Muscle of arm (tissue), 12 donors: ENCODE measurements around the gene SFR1. TPM values are rescaled to one million over a fixed set of nuclear protein-coding genes. Genes with fewer than 3 reads are reported as not detected.

Source experiments
- DNase-seq: peaks from one replicate; pipeline ENCODE4 v3.0.0-alpha.2; 2013
- polyA plus RNA-seq, 12 donors: library from polyadenylated mRNA; unstranded; fragments of 120-200 nt; gene quantifications; one replicate each; pipeline ENCODE4 v1.2.1, GENCODE V29; 2013; ENCODE audit not compliant: insufficient read length in 12 of 12

Gene SFR1
- polyA plus RNA-seq, 12 donors = 5.4 to 8.1 (median 7.0) TPM; not detected in 1

DNA sequence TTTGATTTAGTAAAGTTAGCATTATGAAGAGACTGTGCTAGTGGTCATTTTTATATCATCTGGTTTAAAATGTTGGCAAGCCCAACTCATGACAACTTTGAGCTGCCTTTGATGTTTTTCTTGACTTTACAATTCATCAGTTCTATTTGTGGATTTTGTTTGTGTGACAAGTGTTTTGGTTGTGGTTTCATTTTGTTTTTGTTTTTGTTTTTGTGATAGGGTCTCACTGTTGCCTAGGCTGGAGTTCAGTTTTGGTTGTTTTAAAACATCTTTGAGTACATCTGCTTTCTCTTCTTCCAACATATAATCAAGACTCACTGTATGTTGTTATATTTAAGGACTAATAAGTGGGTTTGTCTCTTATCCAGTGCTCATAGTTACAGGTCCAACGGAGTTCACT, 17.6 kb upstream of the SFR1 start:
- DNase-seq = no peak

DNA sequence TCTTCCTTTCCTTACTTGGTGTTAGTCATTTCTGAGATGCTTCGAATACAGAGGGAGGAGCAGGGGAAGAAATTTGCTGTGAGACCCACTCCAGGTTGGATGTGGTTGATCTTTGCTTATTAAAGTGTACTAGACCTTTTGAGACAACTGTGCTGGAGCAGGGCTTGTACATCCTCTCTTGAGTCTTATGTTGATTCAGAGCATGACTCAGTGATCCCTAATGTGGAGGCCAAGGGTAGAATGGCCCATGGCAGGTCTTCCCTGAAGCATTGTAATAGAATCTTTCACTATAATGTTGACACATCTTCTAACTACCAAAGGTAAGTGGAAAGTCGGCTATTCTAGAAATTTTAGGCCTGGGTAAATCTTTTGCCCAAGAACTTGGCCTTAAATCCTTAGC, 17.0 kb upstream of the SFR1 start:
- no peak for DNase-seq

- DNase-seq = no peak
Observed at GRCh38 chr10:104109908-104110662, 11.9 kb upstream of the SFR1 start.

DNA sequence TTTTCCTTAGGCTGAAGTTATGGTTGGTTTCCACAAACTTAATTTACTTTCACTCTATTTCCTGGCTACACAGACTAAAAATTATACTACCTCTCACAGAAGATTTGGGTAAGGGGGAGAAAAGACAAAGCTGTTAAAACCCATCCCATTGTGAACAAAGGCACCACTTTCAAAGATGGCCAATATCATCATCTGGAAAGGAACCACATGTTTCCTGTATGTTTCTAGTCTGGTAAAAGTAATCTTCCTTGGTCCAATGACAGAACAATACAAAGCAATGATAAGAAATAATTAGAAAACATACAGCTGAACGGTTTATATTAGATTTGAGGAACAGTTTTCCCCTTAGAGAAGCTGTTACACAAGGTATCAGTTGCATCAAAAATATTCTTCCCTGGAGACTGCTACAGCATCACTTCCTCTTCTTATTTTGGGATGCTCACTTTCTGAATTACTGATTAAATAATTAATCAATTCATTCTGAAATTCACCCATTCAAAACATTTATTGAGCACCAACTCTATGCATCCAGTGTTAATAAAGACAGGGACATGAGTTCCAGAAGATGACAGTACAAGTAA, 8.5 kb upstream of the SFR1 start:
- no peak for DNase-seq

DNA sequence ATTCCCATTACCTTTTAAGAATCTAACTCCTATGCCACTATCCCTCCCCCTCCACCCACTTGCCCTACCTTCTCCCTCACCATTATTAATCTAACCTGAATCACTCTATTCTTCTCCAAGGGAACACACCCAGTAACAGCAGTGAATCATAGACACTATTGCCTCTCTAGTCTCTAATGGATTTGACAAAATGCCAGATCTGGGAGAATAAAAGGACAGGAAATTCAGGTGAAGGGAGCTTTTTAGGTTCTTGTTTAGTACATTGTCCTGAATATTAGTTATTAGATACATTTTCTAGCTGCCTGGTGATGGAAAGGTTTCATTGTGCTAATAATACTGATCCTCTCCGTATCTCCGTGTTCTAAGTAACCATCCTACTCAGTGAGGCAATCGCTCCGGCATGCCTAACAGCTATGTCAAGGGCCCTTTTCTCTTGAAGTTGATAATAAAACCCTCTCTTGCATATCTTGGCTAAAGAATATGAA, 4.1 kb upstream of the SFR1 start:
- no peak for DNase-seq

- DNase-seq = no peak
Observed at GRCh38 chr10:104119996-104120395, 2.0 kb upstream of the SFR1 start.

GRCh38 chr10:104120512-104120902, 1.5 kb upstream of the SFR1 start:
- DNase-seq = peak; percentile 4

DNA sequence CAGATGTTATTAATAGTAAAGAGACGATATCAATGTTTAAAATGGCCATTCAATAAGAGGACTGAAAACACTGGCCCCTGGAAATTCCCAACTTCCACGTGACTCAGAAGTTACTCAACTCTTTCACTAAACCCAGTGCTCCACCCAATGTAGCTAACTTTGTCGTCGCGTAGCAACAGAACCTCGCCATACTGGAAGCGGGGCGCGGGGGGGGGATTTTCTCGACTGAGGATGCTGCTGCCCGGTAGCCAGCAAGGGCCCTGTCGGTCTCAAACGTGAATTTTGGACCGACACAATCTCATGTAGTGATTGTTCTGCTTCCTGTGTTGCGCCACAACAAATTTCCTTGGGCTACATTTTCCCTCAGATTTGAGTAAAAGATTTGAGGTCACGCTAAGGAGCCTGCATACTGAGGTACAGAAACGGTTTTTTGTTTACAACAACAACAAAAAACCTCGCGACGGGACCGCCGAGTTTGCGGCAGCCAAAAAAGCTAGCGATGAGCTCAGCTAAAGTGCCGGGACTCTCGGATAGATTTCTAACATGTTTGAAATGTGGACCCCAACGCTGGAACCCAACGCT, 977 bp upstream of the SFR1 start:
- peak; percentile 88 for DNase-seq

GRCh38 chr10:104122225-104123107, 495 bp downstream of the SFR1 start:
- DNase-seq = no peak

GRCh38 chr10:104123397-104123796, 1.4 kb downstream of the SFR1 start:
- no peak for DNase-seq

GRCh38 chr10:104127411-104127810, 5.4 kb downstream of the SFR1 start:
- DNase-seq = no peak

- DNase-seq = no peak
Observed at GRCh38 chr10:104128214-104128613, 6.2 kb downstream of the SFR1 start.

DNA sequence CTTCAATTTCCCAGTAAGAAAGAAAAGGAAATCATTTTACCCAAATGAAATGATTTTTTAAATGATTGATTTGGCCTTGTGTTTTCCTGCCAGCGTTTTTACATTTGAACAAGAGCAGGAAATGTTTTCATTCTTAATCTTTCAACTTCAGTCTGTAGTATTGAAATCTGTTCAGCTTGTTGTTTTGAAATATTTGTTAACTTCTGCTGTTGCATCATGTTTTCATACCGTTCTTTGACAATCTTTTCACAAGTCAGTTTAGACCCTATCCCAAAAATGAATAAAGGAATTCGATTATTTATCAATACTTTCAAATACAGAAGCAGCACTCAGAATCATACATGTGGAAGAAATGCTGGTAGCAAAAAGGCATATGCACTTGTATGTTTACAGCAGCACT, 8.1 kb downstream of the SFR1 start:
- no peak for DNase-seq

DNA sequence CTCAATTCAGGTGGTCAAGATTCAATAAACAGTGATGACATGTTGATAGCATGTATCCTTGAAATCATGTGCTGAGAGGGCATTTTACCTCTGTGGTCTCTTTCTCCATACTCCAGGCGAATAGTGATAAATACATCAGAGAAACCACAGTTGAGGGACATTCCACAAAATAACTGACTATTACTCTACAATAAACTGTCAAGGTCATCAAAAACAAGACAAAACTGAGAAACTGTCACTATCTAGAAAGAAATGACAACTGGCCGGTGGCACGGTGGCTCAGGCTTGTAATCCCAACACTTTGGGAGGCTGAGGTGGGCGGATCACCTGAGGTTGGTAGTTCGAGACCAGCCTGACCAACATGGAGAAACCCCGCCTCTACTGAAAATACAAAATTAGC, 16.2 kb downstream of the SFR1 start:
- DNase-seq = no peak

GRCh38 chr10:104139221-104139620, 17.2 kb downstream of the SFR1 start:
- DNase-seq = no peak

- no peak for DNase-seq
Observed at GRCh38 chr10:104142081-104142480, 20.1 kb downstream of the SFR1 start.

DNA sequence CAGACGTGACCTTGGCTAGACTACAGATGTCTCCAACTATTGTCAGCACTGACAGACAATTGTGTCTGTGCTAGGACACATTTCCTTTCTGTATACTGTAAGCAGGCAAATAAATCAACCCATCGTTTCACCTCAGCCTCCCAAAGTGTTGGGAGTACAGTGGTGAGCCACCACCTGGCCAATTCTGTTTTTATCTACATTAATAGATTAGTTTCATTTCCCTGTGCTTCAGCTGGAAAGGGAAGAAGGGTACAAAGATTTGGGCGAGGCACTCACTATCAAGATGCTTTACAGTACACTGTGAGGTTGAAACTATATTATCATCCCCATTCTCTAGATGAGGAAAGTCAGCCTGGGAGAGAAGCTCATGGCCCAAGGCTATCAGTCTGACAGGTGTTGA, 21.9 kb downstream of the SFR1 start:
- no peak for DNase-seq

GRCh38 chr10:104144931-104145330, 23.0 kb downstream of the SFR1 start:
- peak; percentile 3 for DNase-seq

- no peak for DNase-seq
Observed at GRCh38 chr10:104146882-104147281, 24.9 kb downstream of the SFR1 start.

- no peak for DNase-seq
Observed at GRCh38 chr10:104150139-104150538, 28.2 kb downstream of the SFR1 start.

- DNase-seq = no peak
Observed at GRCh38 chr10:104151737-104152136, 29.8 kb downstream of the SFR1 start.

- no peak for DNase-seq
Observed at GRCh38 chr10:104155591-104155990, 33.6 kb downstream of the SFR1 start.
